ENCODE measurements around the gene ZNF316.

DNA sequence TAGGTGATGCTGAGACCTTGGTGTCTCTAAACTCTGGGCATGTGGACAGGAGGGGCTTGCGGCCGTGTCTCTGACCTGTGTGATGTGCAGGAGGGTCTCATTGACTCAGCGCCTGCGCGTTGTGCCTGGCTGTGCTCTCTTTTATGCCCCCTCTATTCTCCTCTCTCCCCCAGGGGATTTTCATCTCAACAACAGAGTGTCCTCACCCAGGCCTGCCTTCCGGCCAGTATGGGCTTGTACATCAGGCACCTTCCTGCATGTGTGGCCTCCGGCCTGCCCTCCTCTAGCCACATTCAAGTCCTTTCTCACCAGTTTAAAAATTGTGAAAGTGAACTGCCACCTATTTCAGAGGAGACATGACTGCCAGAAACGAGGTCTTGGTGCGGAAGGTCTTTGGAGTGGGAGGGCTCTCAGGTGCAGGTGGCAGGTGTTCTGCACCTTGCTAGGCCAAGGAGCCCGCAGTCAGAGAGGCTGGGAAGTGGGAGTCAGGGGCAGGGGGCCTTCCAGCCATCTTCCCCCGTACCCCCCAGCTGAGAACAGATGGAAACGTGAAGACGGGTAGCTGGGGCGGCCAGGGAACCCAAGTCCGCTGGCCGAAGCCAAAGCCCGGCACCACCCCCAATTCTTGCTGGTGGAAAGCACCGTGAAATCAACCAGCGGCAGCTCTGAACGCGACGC lies 47.8 kb upstream of the ZNF316 start:
- TF ChIP-seq, protein P1, sequence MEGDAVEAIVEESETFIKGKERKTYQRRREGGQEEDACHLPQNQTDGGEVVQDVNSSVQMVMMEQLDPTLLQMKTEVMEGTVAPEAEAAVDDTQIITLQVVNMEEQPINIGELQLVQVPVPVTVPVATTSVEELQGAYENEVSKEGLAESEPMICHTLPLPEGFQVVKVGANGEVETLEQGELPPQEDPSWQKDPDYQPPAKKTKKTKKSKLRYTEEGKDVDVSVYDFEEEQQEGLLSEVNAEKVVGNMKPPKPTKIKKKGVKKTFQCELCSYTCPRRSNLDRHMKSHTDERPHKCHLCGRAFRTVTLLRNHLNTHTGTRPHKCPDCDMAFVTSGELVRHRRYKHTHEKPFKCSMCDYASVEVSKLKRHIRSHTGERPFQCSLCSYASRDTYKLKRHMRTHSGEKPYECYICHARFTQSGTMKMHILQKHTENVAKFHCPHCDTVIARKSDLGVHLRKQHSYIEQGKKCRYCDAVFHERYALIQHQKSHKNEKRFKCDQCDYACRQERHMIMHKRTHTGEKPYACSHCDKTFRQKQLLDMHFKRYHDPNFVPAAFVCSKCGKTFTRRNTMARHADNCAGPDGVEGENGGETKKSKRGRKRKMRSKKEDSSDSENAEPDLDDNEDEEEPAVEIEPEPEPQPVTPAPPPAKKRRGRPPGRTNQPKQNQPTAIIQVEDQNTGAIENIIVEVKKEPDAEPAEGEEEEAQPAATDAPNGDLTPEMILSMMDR (conservative IDR thresholded peaks at IDR 0.05; ENCODE audit: low read length): no peak; the same call in 1 of the 2 replicates
- TF ChIP-seq EZH2phosphoT487 (IDR thresholded peaks at IDR 0.05; ENCODE audit: borderline replicate concordance, low read depth, low read length): no peak
